CD14-positive monocyte (primary cell): ENCODE measurements around the gene GBX1. TPM values are rescaled to one million over a fixed set of nuclear protein-coding genes. Genes with fewer than 3 reads are reported as not detected.

Experiments
- DNase-seq, 3 donors: peaks; one replicate each; pipeline ENCODE4 v3.0.0-alpha.2; 2011 to 2022
- H2AFZ ChIP-seq: 2 replicates; pipeline ENCODE4 v1.6.0; 2012; ENCODE audit warnings: mild to moderate bottlenecking, low read depth, low read length, inconsistent platforms; ENCODE audit not compliant: insufficient read depth, poor library complexity, severe bottlenecking
- H3K27ac ChIP-seq, 2 donors: 1 replicate in 1 of 2; 2 replicates in 1 of 2; pipeline ENCODE4 v1.5.1; 2012 to 2013; ENCODE audit warnings: low read length in 2 of 2, control low read depth in 1 of 2, inconsistent platforms in 1 of 2, low read depth in 1 of 2, mild to moderate bottlenecking in 1 of 2
- H3K27me3 ChIP-seq, 2 donors: one replicate each; pipeline versions ENCODE4 v1.6.0 to v1.6.1; 2011 to 2013; ENCODE audit warnings: low read length in 2 of 2; ENCODE audit not compliant: control insufficient read depth in 2 of 2, insufficient read depth in 2 of 2
- H3K36me3 ChIP-seq, 2 donors: replicated peaks in 1 of 2; 1 replicate in 1 of 2; 2 replicates in 1 of 2; pipeline versions ENCODE4 v1.5.1 to v1.6.1; 2012 to 2013; ENCODE audit warnings: low read length in 2 of 2, control low read depth in 1 of 2, inconsistent platforms in 1 of 2, mild to moderate bottlenecking in 1 of 2; ENCODE audit not compliant: insufficient read depth in 2 of 2, control insufficient read depth in 1 of 2
- H3K4me1 ChIP-seq, 2 donors: 1 replicate in 1 of 2; 2 replicates in 1 of 2; pipeline versions ENCODE4 v1.5.1 to v1.6.1; 2012 to 2013; ENCODE audit warnings: low read length in 2 of 2, control low read depth in 1 of 2, inconsistent platforms in 1 of 2, mild to moderate bottlenecking in 1 of 2, moderate library complexity in 1 of 2; ENCODE audit not compliant: insufficient read depth in 2 of 2, control insufficient read depth in 1 of 2
- H3K4me2 ChIP-seq: replicated peaks from 2 replicates; pipeline ENCODE3; 2012; ENCODE audit warnings: low read length, moderate library complexity, mild to moderate bottlenecking; ENCODE audit not compliant: poor library complexity, severe bottlenecking; ENCODE audit errors: extremely low read depth
- H3K4me3 ChIP-seq, 3 experiments: fragments of 200-600 bp in 1 of 3; sonication (generic) in 1 of 3; replicated peaks in 1 of 3; 1 replicate in 2 of 3; 2 replicates in 1 of 3; pipeline ENCODE4 v1.5.1; 2011 to 2013; ENCODE audit warnings: low read length in 3 of 3, mild to moderate bottlenecking in 3 of 3, control low read depth in 2 of 3, low read depth in 2 of 3, inconsistent platforms in 1 of 3, moderate library complexity in 1 of 3
- H3K79me2 ChIP-seq: 2 replicates; pipeline ENCODE4 v1.6.0; 2012; ENCODE audit warnings: mild to moderate bottlenecking, control low read depth, inconsistent platforms, low read length, moderate library complexity; ENCODE audit not compliant: insufficient read depth
- H3K9ac ChIP-seq: 2 replicates; pipeline ENCODE4 v1.6.0; 2017; ENCODE audit warnings: low read length, mild to moderate bottlenecking; ENCODE audit not compliant: insufficient read depth, poor library complexity, severe bottlenecking
- H3K9me3 ChIP-seq, 2 donors: replicated peaks in 1 of 2; 1 replicate in 1 of 2; 2 replicates in 1 of 2; pipeline versions ENCODE4 v1.5.1 to v1.6.1; 2012 to 2013; ENCODE audit warnings: low read length in 2 of 2, control low read depth in 1 of 2; ENCODE audit not compliant: control insufficient read depth in 1 of 2, insufficient read depth in 1 of 2
- H4K20me1 ChIP-seq: 2 replicates; pipeline ENCODE4 v1.6.0; 2012; ENCODE audit warnings: mild to moderate bottlenecking, low read length, control low read depth, moderate library complexity; ENCODE audit not compliant: insufficient read depth
- H3K27ac Mint-ChIP-seq, 7 donors: one replicate each; pipeline ENCODE4 v1.8.0; 2020; ENCODE audit warnings: mild to moderate bottlenecking in 7 of 7, mixed read lengths in 7 of 7, moderate library complexity in 6 of 7, inconsistent platforms in 2 of 7
- H3K27me3 Mint-ChIP-seq, 3 donors: one replicate each; pipeline ENCODE4 v1.8.0; 2021 to 2022; ENCODE audit warnings: low read depth in 3 of 3, mild to moderate bottlenecking in 3 of 3, mixed read lengths in 3 of 3, moderate library complexity in 3 of 3, inconsistent platforms in 1 of 3
- H3K36me3 Mint-ChIP-seq, 2 donors: one replicate each; pipeline ENCODE4 v1.8.0; 2020; ENCODE audit warnings: mixed read lengths in 2 of 2, inconsistent platforms in 1 of 2, mild to moderate bottlenecking in 1 of 2
- H3K4me1 Mint-ChIP-seq: one replicate; pipeline ENCODE4 v1.8.0; 2020; ENCODE audit warnings: mild to moderate bottlenecking, mixed read lengths
- H3K4me3 Mint-ChIP-seq, 2 donors: one replicate each; pipeline ENCODE4 v1.8.0; 2020; ENCODE audit warnings: mild to moderate bottlenecking in 2 of 2, mixed read lengths in 2 of 2, moderate library complexity in 1 of 2
- H3K9me3 Mint-ChIP-seq, 7 donors: one replicate each; pipeline ENCODE4 v1.8.0; 2020 to 2022; ENCODE audit warnings: mixed read lengths in 7 of 7, mild to moderate bottlenecking in 6 of 7, moderate library complexity in 6 of 7, inconsistent platforms in 2 of 7
- WGBS: methylation state at CpG from one replicate; pipeline ENCODE4 v1.1.5; 2013; ENCODE audit warnings: missing lambda C conversion rate; ENCODE audit not compliant: insufficient coverage; 5-methylcytosine and 5-hydroxymethylcytosine counted together
- intact Hi-C, 2 donors: fragments of 100-400 bp; cut with micrococcal nuclease; formaldehyde crosslinking; loops; one replicate each; pipeline versions ENCODE4 v1.15.0 to v1.15.1; 2023
- polyA plus RNA-seq, 3 donors: library from polyadenylated mRNA; depleted of rRNA in 1 of 3; unstranded in 2 of 3; stranded (reverse) in 1 of 3; fragments of 300-500 nt in 2 of 3; fragments of >200 nt in 1 of 3; fragmentation: Illumina TruSeq in 2 of 3; gene quantifications; 1 replicate in 2 of 3; 2 replicates in 1 of 3; pipeline ENCODE4 v1.2.3, GENCODE V29; 2012 to 2021
- TF ChIP-seq, protein P1 (sequence below): fragments of 200-600 bp; IDR thresholded peaks from one replicate; pipeline ENCODE4 v1.8.0; 2022; ENCODE audit warnings: antibody characterized with exemption, mild to moderate bottlenecking

Gene GBX1
- polyA plus RNA-seq, 3 donors = not detected

DNA sequence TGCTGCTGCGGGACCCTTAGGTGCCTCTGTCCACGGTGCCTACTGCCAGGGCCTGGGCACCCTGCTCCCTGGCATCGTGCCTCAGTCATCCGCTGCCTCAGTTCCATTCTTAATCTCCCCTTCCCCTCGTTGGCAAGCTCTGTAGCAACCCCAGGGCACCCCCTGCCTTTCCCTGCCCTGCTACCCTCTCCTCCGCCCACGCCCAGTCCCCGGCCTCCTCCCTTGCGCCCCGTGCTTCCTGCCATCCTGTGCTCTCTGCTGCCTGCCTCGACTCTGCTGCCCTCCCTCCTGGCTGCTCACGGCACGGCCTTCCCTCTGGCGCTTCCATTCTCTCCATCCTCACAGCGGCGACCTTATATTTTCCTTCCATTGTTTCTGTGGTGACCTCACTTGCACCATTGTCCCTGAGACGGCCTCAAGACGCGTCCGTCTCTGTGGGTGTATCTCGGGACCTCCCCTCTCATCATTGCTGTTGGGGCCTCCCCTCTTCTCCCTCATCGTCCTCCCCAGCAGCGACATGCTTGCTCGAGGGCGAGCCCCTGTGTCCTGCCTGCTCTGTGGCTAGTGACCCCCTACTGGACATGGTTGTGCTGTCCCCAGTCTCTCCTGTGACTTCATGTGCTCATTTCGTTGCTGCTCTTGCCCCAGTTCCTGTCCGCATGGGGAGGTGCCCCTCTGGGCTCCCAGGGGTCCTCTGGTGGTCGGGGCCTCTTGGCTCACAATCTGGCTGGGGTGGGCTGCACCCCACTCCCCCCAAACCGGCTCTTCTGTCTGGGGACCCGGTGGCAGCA, 45.9 kb downstream of the GBX1 start:
- Mint-ChIP-seq H3K9me3 (peaks cover 0 to 2% (median 0%) of the 10 kb centered on the region in 7 donors), H3K4me3 (no peak overlapping the region), H3K36me3 (peaks cover 70 to 74% of the 10 kb centered on the region in 2 donors), H3K27ac (no peak overlapping the region), H3K4me1 (no peaks in the 10 kb centered on the region), H3K27me3 (peaks cover 2 to 15% (median 4%) of the 10 kb centered on the region in 3 donors)
- H3K79me2 ChIP-seq = no peaks in the 10 kb centered on the region
- H3K27me3 ChIP-seq = no peaks in the 10 kb centered on the region
- intact Hi-C loops = loop anchor here (5.0 kb wide), 2 partner anchors 51 to 181 kb away; no protein-coding TSS in a partner anchor
- peaks cover 54 to 87% of the 10 kb centered on the region in 2 donors for H3K36me3 ChIP-seq
- H3K27ac ChIP-seq = no peak overlapping the region
- TF ChIP-seq, protein P1, sequence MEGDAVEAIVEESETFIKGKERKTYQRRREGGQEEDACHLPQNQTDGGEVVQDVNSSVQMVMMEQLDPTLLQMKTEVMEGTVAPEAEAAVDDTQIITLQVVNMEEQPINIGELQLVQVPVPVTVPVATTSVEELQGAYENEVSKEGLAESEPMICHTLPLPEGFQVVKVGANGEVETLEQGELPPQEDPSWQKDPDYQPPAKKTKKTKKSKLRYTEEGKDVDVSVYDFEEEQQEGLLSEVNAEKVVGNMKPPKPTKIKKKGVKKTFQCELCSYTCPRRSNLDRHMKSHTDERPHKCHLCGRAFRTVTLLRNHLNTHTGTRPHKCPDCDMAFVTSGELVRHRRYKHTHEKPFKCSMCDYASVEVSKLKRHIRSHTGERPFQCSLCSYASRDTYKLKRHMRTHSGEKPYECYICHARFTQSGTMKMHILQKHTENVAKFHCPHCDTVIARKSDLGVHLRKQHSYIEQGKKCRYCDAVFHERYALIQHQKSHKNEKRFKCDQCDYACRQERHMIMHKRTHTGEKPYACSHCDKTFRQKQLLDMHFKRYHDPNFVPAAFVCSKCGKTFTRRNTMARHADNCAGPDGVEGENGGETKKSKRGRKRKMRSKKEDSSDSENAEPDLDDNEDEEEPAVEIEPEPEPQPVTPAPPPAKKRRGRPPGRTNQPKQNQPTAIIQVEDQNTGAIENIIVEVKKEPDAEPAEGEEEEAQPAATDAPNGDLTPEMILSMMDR = no peak
- H2AFZ ChIP-seq = no peak overlapping the region
- H3K4me3 ChIP-seq = no peak overlapping the region
- H3K4me1 ChIP-seq = no peaks in the 10 kb centered on the region
- H3K9me3 ChIP-seq = no peaks in the 10 kb centered on the region
- no peak overlapping the region for H3K9ac ChIP-seq
- no peak overlapping the region for H3K4me2 ChIP-seq
- H4K20me1 ChIP-seq = peaks cover 84% of the 10 kb centered on the region
- DNase-seq = no peak
- 90% methylated on average over 29 of the region's 30 CpGs for WGBS

- intact Hi-C loops = loop anchor here (5.0 kb wide), 2 partner anchors 51 to 181 kb away; no protein-coding TSS in a partner anchor
These were observed 46.6 kb downstream of the GBX1 start for GRCh38 chr7:151120896-151121295.

More at GRCh38 chr7:151120896-151121295, 46.6 kb downstream of the GBX1 start:
- H3K27ac ChIP-seq = no peak overlapping the region
- no peak for DNase-seq
- peaks cover 89% of the 10 kb centered on the region for H4K20me1 ChIP-seq
- Mint-ChIP-seq H3K27ac (peak overlapping the region in 1 of 7 donors; percentile 14), H3K27me3 (peaks cover 6 to 18% (median 7%) of the 10 kb centered on the region in 3 donors), H3K36me3 (peaks cover 70 to 75% of the 10 kb centered on the region in 2 donors), H3K4me1 (no peaks in the 10 kb centered on the region), H3K4me3 (no peak overlapping the region), H3K9me3 (peaks cover 0 to 2% (median 0%) of the 10 kb centered on the region in 7 donors)
- H3K4me2 ChIP-seq = no peak overlapping the region
- H3K4me3 ChIP-seq = no peak overlapping the region
- H2AFZ ChIP-seq = no peak overlapping the region
- peaks cover 0 to 6% of the 10 kb centered on the region in 2 donors for H3K27me3 ChIP-seq
- no peaks in the 10 kb centered on the region for H3K79me2 ChIP-seq
- peaks cover 54 to 86% of the 10 kb centered on the region in 2 donors for H3K36me3 ChIP-seq
- H3K9me3 ChIP-seq = no peaks in the 10 kb centered on the region
- TF ChIP-seq, protein P1 = no peak
- no peak overlapping the region for H3K9ac ChIP-seq
- no peaks in the 10 kb centered on the region for H3K4me1 ChIP-seq
- 96% methylated on average over 21 of the region's 22 CpGs for WGBS
